ENCODE results near the gene NGB. TPM values are rescaled to one million over a fixed set of nuclear protein-coding genes. Genes with fewer than 3 reads are reported as not detected.

The NGB gene
- total and polyA plus RNA-seq, 2 donors (not counting 3 experiments of a cell fraction or from before 2014, with no cell fraction given): not detected

GRCh38 chr14:77224212-77224611 lies 46.8 kb downstream of the NGB start:
- H3K79me2 ChIP-seq (ENCODE audit: control insufficient read depth, insufficient read depth, low read length): no peaks in the 10 kb centered on the region
- ChIA-PET CTCF (interaction anchor here (1.4 kb wide), 1 partner anchor 11 kb away, joined by 6 read pairs; no protein-coding TSS in a partner anchor), POLR2A (no interaction called here)
- H3K9me3 ChIP-seq (replicated peaks; ENCODE audit: control insufficient read depth, insufficient read depth, low read length): no peaks in the 10 kb centered on the region
- BruUV-seq (replicated peaks): no TSS peak
- no peak for TF ChIP-seq MYC (IDR thresholded peaks at IDR 0.05; ENCODE audit: low read depth, low read length)
- TF ChIP-seq JUN (IDR thresholded peaks at IDR 0.05; ENCODE audit: borderline replicate concordance, insufficient read depth, insufficient read length, low read depth): no peak
- TF ChIP-seq, protein P1, sequence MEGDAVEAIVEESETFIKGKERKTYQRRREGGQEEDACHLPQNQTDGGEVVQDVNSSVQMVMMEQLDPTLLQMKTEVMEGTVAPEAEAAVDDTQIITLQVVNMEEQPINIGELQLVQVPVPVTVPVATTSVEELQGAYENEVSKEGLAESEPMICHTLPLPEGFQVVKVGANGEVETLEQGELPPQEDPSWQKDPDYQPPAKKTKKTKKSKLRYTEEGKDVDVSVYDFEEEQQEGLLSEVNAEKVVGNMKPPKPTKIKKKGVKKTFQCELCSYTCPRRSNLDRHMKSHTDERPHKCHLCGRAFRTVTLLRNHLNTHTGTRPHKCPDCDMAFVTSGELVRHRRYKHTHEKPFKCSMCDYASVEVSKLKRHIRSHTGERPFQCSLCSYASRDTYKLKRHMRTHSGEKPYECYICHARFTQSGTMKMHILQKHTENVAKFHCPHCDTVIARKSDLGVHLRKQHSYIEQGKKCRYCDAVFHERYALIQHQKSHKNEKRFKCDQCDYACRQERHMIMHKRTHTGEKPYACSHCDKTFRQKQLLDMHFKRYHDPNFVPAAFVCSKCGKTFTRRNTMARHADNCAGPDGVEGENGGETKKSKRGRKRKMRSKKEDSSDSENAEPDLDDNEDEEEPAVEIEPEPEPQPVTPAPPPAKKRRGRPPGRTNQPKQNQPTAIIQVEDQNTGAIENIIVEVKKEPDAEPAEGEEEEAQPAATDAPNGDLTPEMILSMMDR (IDR thresholded peaks at IDR 0.05; ENCODE audit: extremely low read depth in 1 of 2, insufficient read depth in 1 of 2, low read depth in 1 of 2, low read length in 2 of 2): no peak
- TF ChIP-seq, protein P2, sequence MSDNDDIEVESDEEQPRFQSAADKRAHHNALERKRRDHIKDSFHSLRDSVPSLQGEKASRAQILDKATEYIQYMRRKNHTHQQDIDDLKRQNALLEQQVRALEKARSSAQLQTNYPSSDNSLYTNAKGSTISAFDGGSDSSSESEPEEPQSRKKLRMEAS (IDR thresholded peaks at IDR 0.05; ENCODE audit: insufficient read depth, insufficient read length): no peak
- no peak for TF ChIP-seq GATA2 (IDR thresholded peaks at IDR 0.05; ENCODE audit: insufficient read depth, insufficient read length, low read depth, low read length)
- no peak for TF ChIP-seq EZH2 (IDR thresholded peaks at IDR 0.05; ENCODE audit: borderline replicate concordance, low read depth, low read length, severe bottlenecking)
- no peak for TF ChIP-seq FOS (IDR thresholded peaks at IDR 0.05; ENCODE audit: borderline replicate concordance, insufficient read depth, low read length)
- TF ChIP-seq POLR2A (IDR thresholded peaks at IDR 0.05; ENCODE audit: low read depth, low read length): no peak
- TF ChIP-seq POLR2AphosphoS5 (IDR thresholded peaks at IDR 0.05; ENCODE audit: insufficient read depth, low read depth, low read length): no peak
- dilution Hi-C loops (cut with MboI; ENCODE audit: extremely low pct_ligation_motif_present, low sequenced_read_pairs) (no loop called here), intact Hi-C loops (cut with micrococcal nuclease) (no loop called here)
- no peak overlapping the region for H2AFZ ChIP-seq (ENCODE audit: low read depth, low read length)
- no peaks in the 10 kb centered on the region for H4K20me1 ChIP-seq (replicated peaks; ENCODE audit: control insufficient read depth, extremely low read depth, insufficient read depth, low read length)
- FAIRE-seq (no peak), DNase-seq (ENCODE audit: low read depth, low spot score) (no peak)
- H3K27ac ChIP-seq (ENCODE audit: insufficient read depth, low read depth, low read length): no peak overlapping the region
- H3K4me3 ChIP-seq (replicated peaks in 1 of 3; ENCODE audit: insufficient read depth in 1 of 3, low read depth in 1 of 3, low read length in 3 of 3): no peak overlapping the region
- H3K36me3 ChIP-seq (ENCODE audit: control insufficient read depth in 2 of 2, extremely low read depth in 1 of 2, insufficient read depth in 2 of 2, low read length in 2 of 2): no peaks in the 10 kb centered on the region
- H3K4me1 ChIP-seq (ENCODE audit: control insufficient read depth, extremely low read depth, insufficient read depth, low read length): no peaks in the 10 kb centered on the region
- no peaks in the 10 kb centered on the region for H3K27me3 ChIP-seq (ENCODE audit: control insufficient read depth in 2 of 2, insufficient read depth in 2 of 2, low read length in 2 of 2)
- no peaks in the 10 kb centered on the region for H3K9me1 ChIP-seq (replicated peaks; ENCODE audit: control insufficient read depth, extremely low read depth, insufficient read depth, low read length)
- H3K4me2 ChIP-seq (ENCODE audit: insufficient read depth, low read length): no peak overlapping the region
- no peak overlapping the region for H3K9ac ChIP-seq (replicated peaks; ENCODE audit: extremely low read depth, insufficient read depth, low read length)
